ENCODE measurements around the gene PIBF1. TPM values are rescaled to one million over a fixed set of nuclear protein-coding genes. Genes with fewer than 3 reads are reported as not detected.
A peak's percentile ranks its signal among the peaks of the same experiment; 100 is the strongest.

The PIBF1 gene
- total and polyA plus RNA-seq, 2 of the 4 experiments (the other 2 are of a cell fraction) = 5.1 to 13.3 TPM

GRCh38 chr13:73058064-73058313, 276.1 kb downstream of the PIBF1 start:
- Histone ChIP-seq H4K8ac (ENCODE audit: low read depth in 2 of 2, low read length in 2 of 2) (no peak overlapping the region), H2BK120ac (ENCODE audit: low read depth, low read length) (no peak overlapping the region), H2AFZ (replicated peaks; ENCODE audit: low read length, poor library complexity) (no peak overlapping the region), H3K56ac (ENCODE audit: extremely low read depth, insufficient read depth, low read length) (no peak overlapping the region), H3K4me1 (ENCODE audit: control insufficient read depth, insufficient read depth, low read length) (peaks cover 5% of the 10 kb centered on the region), H2BK5ac (ENCODE audit: low read depth, low read length, poor library complexity, severe bottlenecking) (no peak overlapping the region), H2AK9ac (replicated peaks; ENCODE audit: low read depth, low read length, poor library complexity) (no peak overlapping the region), H3K36me3 (ENCODE audit: control insufficient read depth, insufficient read depth, low read length) (peaks cover 5% of the 10 kb centered on the region), H3K9me3 (ENCODE audit: control insufficient read depth, insufficient read depth, low read length) (no peaks in the 10 kb centered on the region), H3K18ac (ENCODE audit: low read depth, low read length) (no peak overlapping the region), H4K5ac (ENCODE audit: low read depth, low read length) (no peak overlapping the region), H2BK20ac (ENCODE audit: low read depth, low read length) (no peak overlapping the region), H4K91ac (ENCODE audit: insufficient read depth, low read depth, low read length) (no peak overlapping the region), H3K14ac (replicated peaks; ENCODE audit: low read depth, low read length) (no peak overlapping the region), H4K20me1 (ENCODE audit: insufficient read depth, low read length) (no peaks in the 10 kb centered on the region), H3K23ac (ENCODE audit: low read depth, low read length) (no peak overlapping the region), H3K4me3 (ENCODE audit: insufficient read depth, low read depth, low read length) (peak overlapping the region; percentile 60; the same call in 1 of the 2 replicates), H3K9me1 (ENCODE audit: insufficient read depth, low read length) (0 out of 2 replicates have a peak, but pooled peaks cover 3% of the 10 kb centered on the region), H3K4ac (ENCODE audit: low read depth, low read length) (no peak overlapping the region), H2BK15ac (ENCODE audit: low read depth, low read length) (no peak overlapping the region), H3K27me3 (ENCODE audit: control insufficient read depth, insufficient read depth, low read length) (no peaks in the 10 kb centered on the region), H3K9ac (ENCODE audit: low read depth, low read length) (no peak overlapping the region), H3K79me1 (ENCODE audit: low read depth in 1 of 2, low read length in 2 of 2) (peaks cover 10 to 24% of the 10 kb centered on the region in 2 experiments), H2AK5ac (ENCODE audit: low read depth, low read length) (no peak overlapping the region), H3K4me2 (ENCODE audit: low read depth, low read length) (peak overlapping the region; percentile 85; the same call in 1 of the 2 replicates), H3K27ac (ENCODE audit: insufficient read depth, low read length) (no peak overlapping the region)
- DNase-seq (no peak), ATAC-seq (ENCODE audit: low read depth) (no peak)
- TF ChIP-seq BHLHE40 (IDR thresholded peaks at IDR 0.05; ENCODE audit: low read depth, low read length) (no peak), USF2 (IDR thresholded peaks at IDR 0.05; ENCODE audit: low read depth, low read length) (no peak), POLR2A (IDR thresholded peaks at IDR 0.05; ENCODE audit: low read depth, low read length) (no peak), CEBPB (IDR thresholded peaks at IDR 0.05; ENCODE audit: low read depth, low read length) (no peak), CTCF (conservative IDR thresholded peaks at IDR 0.05; ENCODE audit: low read depth, low read length) (no peak), RFX5 (IDR thresholded peaks at IDR 0.05; ENCODE audit: low read depth, low read length) (no peak), RCOR1 (IDR thresholded peaks at IDR 0.05; ENCODE audit: insufficient replicate concordance, low read length) (no peak), MAZ (IDR thresholded peaks at IDR 0.05; ENCODE audit: borderline replicate concordance, low read depth, low read length) (no peak), ELK1 (IDR thresholded peaks at IDR 0.05; ENCODE audit: borderline replicate concordance, low read depth, low read length) (no peak), MAFK (IDR thresholded peaks at IDR 0.05; ENCODE audit: low read depth, low read length) (no peak), NFE2L2 (IDR thresholded peaks at IDR 0.05; ENCODE audit: low read depth, low read length) (no peak)
- no TSS peak for BruUV-seq (replicated peaks)
- dilution Hi-C loops (cut with HindIII; ENCODE audit: low sequenced_read_pairs, unreplicated experiment) = no loop called here
- POLR2A ChIA-PET (ENCODE audit: unreplicated experiment) = interaction anchor here (0.6 kb wide), 2 partner anchors 12 to 22 kb away, joined by 3 to 9 read pairs; no protein-coding TSS in a partner anchor
- CTCF ChIA-PET = interaction anchor here (0.6 kb wide), 1 partner anchor 336 kb away, joined by 3 read pairs; no protein-coding TSS in a partner anchor
- intact Hi-C loops (cut with micrococcal nuclease) = loop anchor here (2.0 to 10.0 kb wide), 2 partner anchors 277 to 359 kb away; no protein-coding TSS in a partner anchor
- no CpG with 5 or more reads among the region's 6 CpGs for whole genome bisulfite sequencing, 2 experiments (ENCODE audit: extremely low coverage in 2 of 2, insufficient read length in 1 of 2)
- in situ Hi-C loops (cut with MboI; ENCODE audit: low sequenced_read_pairs) = no loop called here

Data from IMR-90 (cell line).